ENCODE data around the gene SPAG16. TPM values are rescaled to one million over a fixed set of nuclear protein-coding genes. Genes with fewer than 3 reads are reported as not detected.

The SPAG16 gene
- polyA plus RNA-seq, 1 of the 3 experiments (the other 2 are of a cell fraction) = 29.5 TPM

GRCh38 chr2:214029190-214029589 is 744.9 kb downstream of the SPAG16 start:
- no peak overlapping the region for H3K4me3 ChIP-seq (ENCODE audit: low read depth in 2 of 2, low read length in 1 of 2)
- DNase-seq = no peak
- H3K36me3 ChIP-seq (replicated peaks in 1 of 2; ENCODE audit: control insufficient read depth in 1 of 2, insufficient read depth in 2 of 2, low read length in 1 of 2) = no peaks in the 10 kb centered on the region
- no peak overlapping the region for H3K4me2 ChIP-seq
- no peaks in the 10 kb centered on the region for H3K79me2 ChIP-seq (ENCODE audit: insufficient read depth)
- H2AFZ ChIP-seq (ENCODE audit: low read depth) = no peak overlapping the region
- CTCF ChIA-PET = no interaction called here
- H3K4me1 ChIP-seq (ENCODE audit: control insufficient read depth in 1 of 2, insufficient read depth in 2 of 2, low read depth in 1 of 2, low read length in 1 of 2) = no peaks in the 10 kb centered on the region
- H3K27me3 ChIP-seq (ENCODE audit: insufficient read depth) = no peaks in the 10 kb centered on the region
- no peaks in the 10 kb centered on the region for H3K9me3 ChIP-seq
- H3K9me2 ChIP-seq = no peaks in the 10 kb centered on the region
- POLR2A ChIA-PET = no interaction called here
- no peak overlapping the region for H3K9ac ChIP-seq
- WGBS (ENCODE audit: low lambda C conversion rate) = 77% methylated on average over 2 of the region's 2 CpGs
- no peaks in the 10 kb centered on the region for H3F3A ChIP-seq (replicated peaks; ENCODE audit: insufficient read depth)
- no peak overlapping the region for H3K27ac ChIP-seq (ENCODE audit: low read depth in 2 of 2, low read length in 1 of 2)
- TF ChIP-seq MEF2A (IDR thresholded peaks at IDR 0.05; ENCODE audit: borderline replicate concordance, low read depth) (no peak), ELF1 (IDR thresholded peaks at IDR 0.05) (no peak), RFX5 (IDR thresholded peaks at IDR 0.05; ENCODE audit: low read length) (no peak), JUND (IDR thresholded peaks at IDR 0.05) (no peak)
- no peaks in the 10 kb centered on the region for H4K20me1 ChIP-seq (ENCODE audit: insufficient read depth)

- Histone ChIP-seq H4K20me1 (ENCODE audit: insufficient read depth) (no peaks in the 10 kb centered on the region), H3K4me1 (ENCODE audit: control insufficient read depth in 1 of 2, insufficient read depth in 2 of 2, low read depth in 1 of 2, low read length in 1 of 2) (no peaks in the 10 kb centered on the region), H3K4me2 (no peak overlapping the region), H3K36me3 (replicated peaks in 1 of 2; ENCODE audit: control insufficient read depth in 1 of 2, insufficient read depth in 2 of 2, low read length in 1 of 2) (no peaks in the 10 kb centered on the region), H3K9me3 (no peaks in the 10 kb centered on the region), H3K9ac (no peak overlapping the region), H2AFZ (ENCODE audit: low read depth) (no peak overlapping the region), H3K9me2 (no peaks in the 10 kb centered on the region), H3K79me2 (ENCODE audit: insufficient read depth) (no peaks in the 10 kb centered on the region), H3K27ac (ENCODE audit: low read depth in 2 of 2, low read length in 1 of 2) (no peak overlapping the region), H3F3A (replicated peaks; ENCODE audit: insufficient read depth) (no peaks in the 10 kb centered on the region), H3K4me3 (ENCODE audit: low read depth in 2 of 2, low read length in 1 of 2) (no peak overlapping the region), H3K27me3 (ENCODE audit: insufficient read depth) (no peaks in the 10 kb centered on the region)
- ChIA-PET POLR2A (no interaction called here), CTCF (no interaction called here)
- WGBS (ENCODE audit: low lambda C conversion rate) = 70% methylated on average over 1 of the region's 1 CpG
- no peak for DNase-seq
- TF ChIP-seq FOXJ3 (CRISPR knock-in tag; IDR thresholded peaks at IDR 0.05) (no peak), USF1 (IDR thresholded peaks at IDR 0.05; ENCODE audit: borderline replicate concordance, low read depth) (no peak), SMC3 (IDR thresholded peaks at IDR 0.05; ENCODE audit: low read depth, low read length) (no peak), NRF1 (IDR thresholded peaks at IDR 0.05; ENCODE audit: low read depth, low read length) (no peak), GABPA (IDR thresholded peaks at IDR 0.05; ENCODE audit: low read depth) (no peak), TEAD4 (IDR thresholded peaks at IDR 0.05; ENCODE audit: borderline replicate concordance, insufficient read depth) (no peak), FOSL2 (IDR thresholded peaks at IDR 0.05; ENCODE audit: borderline replicate concordance, low read depth) (no peak), JUND (IDR thresholded peaks at IDR 0.05) (no peak), POLR2AphosphoS5 (IDR thresholded peaks at IDR 0.05; ENCODE audit: low read depth, low read length) (no peak), ELF1 (IDR thresholded peaks at IDR 0.05) (no peak)
Measured at GRCh38 chr2:214031566-214031965, 747.3 kb downstream of the SPAG16 start.

GRCh38 chr2:214034417-214034816 is 750.2 kb downstream of the SPAG16 start:
- no peak overlapping the region for H3K4me3 ChIP-seq (ENCODE audit: low read depth in 2 of 2, low read length in 1 of 2)
- ChIA-PET CTCF (interaction anchor here (1.5 kb wide), 1 partner anchor 15 kb away, joined by 5 read pairs; no protein-coding TSS in a partner anchor), POLR2A (no interaction called here)
- H3K9me3 ChIP-seq = no peaks in the 10 kb centered on the region; the same call in 1 of the 2 replicates
- no peaks in the 10 kb centered on the region for H3K36me3 ChIP-seq (replicated peaks in 1 of 2; ENCODE audit: control insufficient read depth in 1 of 2, insufficient read depth in 2 of 2, low read length in 1 of 2)
- no peak for DNase-seq
- WGBS (ENCODE audit: low lambda C conversion rate) = 82% methylated on average over 3 of the region's 3 CpGs
- H3K27ac ChIP-seq (ENCODE audit: low read depth in 2 of 2, low read length in 1 of 2) = no peak overlapping the region
- H3K79me2 ChIP-seq (ENCODE audit: insufficient read depth) = no peaks in the 10 kb centered on the region
- H3K9ac ChIP-seq = no peak overlapping the region
- H3K4me1 ChIP-seq (ENCODE audit: control insufficient read depth in 1 of 2, insufficient read depth in 2 of 2, low read depth in 1 of 2, low read length in 1 of 2) = no peaks in the 10 kb centered on the region
- no peaks in the 10 kb centered on the region for H4K20me1 ChIP-seq (ENCODE audit: insufficient read depth)
- TF ChIP-seq POLR2AphosphoS5 (IDR thresholded peaks at IDR 0.05; ENCODE audit: low read depth, low read length) = no peak
- TF ChIP-seq YY1 (IDR thresholded peaks at IDR 0.05; ENCODE audit: low read depth) = no peak
- TF ChIP-seq USF2 (IDR thresholded peaks at IDR 0.05; ENCODE audit: borderline replicate concordance, low read depth, low read length) = no peak
- TF ChIP-seq MEF2A (IDR thresholded peaks at IDR 0.05; ENCODE audit: borderline replicate concordance, low read depth) = no peak
- no peak overlapping the region for H3K4me2 ChIP-seq
- no peaks in the 10 kb centered on the region for H3F3A ChIP-seq (replicated peaks; ENCODE audit: insufficient read depth)
- no peaks in the 10 kb centered on the region for H3K27me3 ChIP-seq (ENCODE audit: insufficient read depth)
- no peaks in the 10 kb centered on the region for H3K9me2 ChIP-seq
- no peak overlapping the region for H2AFZ ChIP-seq (ENCODE audit: low read depth)
